Measurements from ENCODE around the gene SLC28A1.

DNA sequence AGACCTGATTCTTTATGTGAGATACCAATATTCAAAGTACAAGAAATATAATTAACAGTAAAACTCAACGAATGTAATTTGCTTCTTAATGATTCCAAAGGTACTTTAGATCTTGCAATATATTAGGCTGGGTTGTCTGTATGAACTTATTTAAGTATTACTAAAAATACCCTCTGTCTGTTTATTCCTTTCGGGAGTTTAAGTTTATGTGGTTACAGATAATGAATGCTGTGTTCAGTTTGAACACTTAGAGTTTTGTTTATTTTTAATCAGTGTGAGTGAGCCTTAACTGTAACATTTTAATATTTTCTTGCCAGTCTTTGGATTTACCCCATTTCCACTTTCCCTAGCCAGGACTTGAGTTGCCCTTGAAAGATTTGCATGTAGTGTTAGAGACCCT, 100.7 kb downstream of the SLC28A1 start:
- TF ChIP-seq, protein P1, sequence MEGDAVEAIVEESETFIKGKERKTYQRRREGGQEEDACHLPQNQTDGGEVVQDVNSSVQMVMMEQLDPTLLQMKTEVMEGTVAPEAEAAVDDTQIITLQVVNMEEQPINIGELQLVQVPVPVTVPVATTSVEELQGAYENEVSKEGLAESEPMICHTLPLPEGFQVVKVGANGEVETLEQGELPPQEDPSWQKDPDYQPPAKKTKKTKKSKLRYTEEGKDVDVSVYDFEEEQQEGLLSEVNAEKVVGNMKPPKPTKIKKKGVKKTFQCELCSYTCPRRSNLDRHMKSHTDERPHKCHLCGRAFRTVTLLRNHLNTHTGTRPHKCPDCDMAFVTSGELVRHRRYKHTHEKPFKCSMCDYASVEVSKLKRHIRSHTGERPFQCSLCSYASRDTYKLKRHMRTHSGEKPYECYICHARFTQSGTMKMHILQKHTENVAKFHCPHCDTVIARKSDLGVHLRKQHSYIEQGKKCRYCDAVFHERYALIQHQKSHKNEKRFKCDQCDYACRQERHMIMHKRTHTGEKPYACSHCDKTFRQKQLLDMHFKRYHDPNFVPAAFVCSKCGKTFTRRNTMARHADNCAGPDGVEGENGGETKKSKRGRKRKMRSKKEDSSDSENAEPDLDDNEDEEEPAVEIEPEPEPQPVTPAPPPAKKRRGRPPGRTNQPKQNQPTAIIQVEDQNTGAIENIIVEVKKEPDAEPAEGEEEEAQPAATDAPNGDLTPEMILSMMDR (IDR thresholded peaks at IDR 0.05; ENCODE audit: borderline replicate concordance, extremely low read depth, low read length, poor library complexity, severe bottlenecking) = no peak
- TF ChIP-seq EZH2 (IDR thresholded peaks at IDR 0.05; ENCODE audit: borderline replicate concordance, low read depth, low read length, severe bottlenecking) = no peak

Data from DND-41 (cell line).